ENCODE measurements around the gene ARHGDIA.
"Not testable (repeated sequence)": the region's sequence is repeated elsewhere in the genome, so short reads cannot be mapped to it uniquely, and the experiment has no call there.

Gene ARHGDIA

DNA sequence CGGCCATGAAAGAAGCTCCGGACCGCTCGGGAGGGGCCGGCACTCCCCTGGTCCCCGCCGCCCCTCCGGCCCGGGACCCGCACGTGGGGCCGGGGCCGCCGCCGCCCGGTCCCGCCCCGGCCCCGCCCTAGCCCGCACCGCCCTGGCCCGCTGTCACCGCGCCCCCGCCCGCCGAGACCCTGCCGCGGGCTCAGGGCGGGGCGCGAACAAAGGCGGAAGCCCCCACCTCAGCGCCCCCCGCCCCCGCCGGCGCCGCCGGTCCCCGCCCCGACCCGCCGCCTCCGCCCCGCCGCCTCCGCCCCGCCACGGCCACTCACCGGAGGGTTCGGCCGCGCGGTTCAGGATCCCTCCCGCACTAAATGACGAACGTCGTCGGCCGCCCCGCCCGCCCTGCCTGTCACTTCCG lies at the start of gene ARHGDIA:
Gene ARHGDIA (minus strand): TSS at position 357 of the 406 bp plus-strand sequence. CDS start 1,407 bp downstream, outside the sequence.
- TF ChIP-seq, protein P1, sequence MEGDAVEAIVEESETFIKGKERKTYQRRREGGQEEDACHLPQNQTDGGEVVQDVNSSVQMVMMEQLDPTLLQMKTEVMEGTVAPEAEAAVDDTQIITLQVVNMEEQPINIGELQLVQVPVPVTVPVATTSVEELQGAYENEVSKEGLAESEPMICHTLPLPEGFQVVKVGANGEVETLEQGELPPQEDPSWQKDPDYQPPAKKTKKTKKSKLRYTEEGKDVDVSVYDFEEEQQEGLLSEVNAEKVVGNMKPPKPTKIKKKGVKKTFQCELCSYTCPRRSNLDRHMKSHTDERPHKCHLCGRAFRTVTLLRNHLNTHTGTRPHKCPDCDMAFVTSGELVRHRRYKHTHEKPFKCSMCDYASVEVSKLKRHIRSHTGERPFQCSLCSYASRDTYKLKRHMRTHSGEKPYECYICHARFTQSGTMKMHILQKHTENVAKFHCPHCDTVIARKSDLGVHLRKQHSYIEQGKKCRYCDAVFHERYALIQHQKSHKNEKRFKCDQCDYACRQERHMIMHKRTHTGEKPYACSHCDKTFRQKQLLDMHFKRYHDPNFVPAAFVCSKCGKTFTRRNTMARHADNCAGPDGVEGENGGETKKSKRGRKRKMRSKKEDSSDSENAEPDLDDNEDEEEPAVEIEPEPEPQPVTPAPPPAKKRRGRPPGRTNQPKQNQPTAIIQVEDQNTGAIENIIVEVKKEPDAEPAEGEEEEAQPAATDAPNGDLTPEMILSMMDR (IDR thresholded peaks at IDR 0.05; ENCODE audit: low read depth, low read length, missing control alignments): no peak
- peak within 1 kb of the TSS; percentile 84 for H3K4me3 ChIP-seq (ENCODE audit: low read depth, low read length)
- in situ Hi-C loops (cut with HindIII; ENCODE audit: low sequenced_read_pairs): no loop called here
- DNase-seq (ENCODE audit: low read depth): no peak

DNA sequence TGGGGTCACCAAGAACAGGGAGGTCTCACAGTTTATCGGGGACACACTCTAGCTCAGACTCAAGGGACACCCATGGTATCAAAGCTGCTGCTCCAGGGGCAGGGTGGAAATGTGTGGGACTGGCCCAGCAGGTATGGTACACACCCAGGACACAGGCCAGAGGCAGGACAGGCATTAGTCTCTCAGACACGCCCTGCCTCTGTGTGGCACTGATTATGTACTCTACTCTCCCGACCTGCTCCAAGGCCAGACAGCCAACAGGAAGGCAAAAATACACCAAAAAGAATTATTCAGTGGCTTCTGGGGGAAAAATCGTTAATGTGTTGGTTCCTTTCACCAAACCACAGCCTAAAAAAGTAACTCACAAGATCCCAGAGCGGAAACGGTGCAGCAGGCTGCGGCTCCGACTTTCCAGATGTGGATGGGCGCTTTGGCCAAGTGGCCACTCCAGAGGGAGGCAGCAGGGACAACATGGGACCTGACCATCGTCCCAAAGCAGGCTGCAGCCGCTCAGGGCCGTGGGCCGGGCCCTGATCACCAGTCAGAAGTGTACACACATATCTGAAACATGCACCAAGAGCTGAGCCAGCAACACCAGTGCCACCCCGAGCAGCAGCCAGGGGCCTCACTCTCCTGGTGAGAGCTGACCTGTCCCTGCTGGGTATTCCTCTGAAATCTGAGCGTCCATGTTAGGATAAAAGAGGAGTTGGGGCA lies 47.9 kb upstream of the ARHGDIA start:
- TF ChIP-seq, protein P1 (IDR thresholded peaks at IDR 0.05; ENCODE audit: low read depth, low read length, missing control alignments): no peak
- H3K4me3 ChIP-seq (ENCODE audit: low read depth, low read length): no peak overlapping the region
- in situ Hi-C loops (cut with HindIII; ENCODE audit: low sequenced_read_pairs): no loop called here
- DNase-seq (ENCODE audit: low read depth): no peak

DNA sequence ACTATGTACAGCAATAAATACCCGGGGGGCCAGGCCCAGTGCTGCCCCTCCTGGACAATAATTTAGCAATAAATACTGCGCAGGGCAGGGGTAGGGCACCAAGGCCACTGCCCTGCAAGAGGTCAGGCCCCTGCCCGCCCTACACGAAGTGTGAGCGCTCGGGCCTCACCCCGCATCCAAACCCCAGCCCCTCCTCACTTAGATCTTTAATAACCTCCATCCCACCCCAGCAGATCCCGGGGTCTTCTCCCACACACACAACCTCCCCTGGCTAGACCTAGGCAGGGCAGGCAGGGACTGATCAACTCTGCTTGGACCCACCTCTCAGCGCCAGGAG lies 47.2 kb upstream of the ARHGDIA start:
- H3K4me3 ChIP-seq (ENCODE audit: low read depth, low read length): peak overlapping the region; percentile 60
- in situ Hi-C loops (cut with HindIII; ENCODE audit: low sequenced_read_pairs); DNase-seq (ENCODE audit: low read depth): not testable (repeated sequence)
- TF ChIP-seq, protein P1 (IDR thresholded peaks at IDR 0.05; ENCODE audit: low read depth, low read length, missing control alignments): peak; percentile 5

DNA sequence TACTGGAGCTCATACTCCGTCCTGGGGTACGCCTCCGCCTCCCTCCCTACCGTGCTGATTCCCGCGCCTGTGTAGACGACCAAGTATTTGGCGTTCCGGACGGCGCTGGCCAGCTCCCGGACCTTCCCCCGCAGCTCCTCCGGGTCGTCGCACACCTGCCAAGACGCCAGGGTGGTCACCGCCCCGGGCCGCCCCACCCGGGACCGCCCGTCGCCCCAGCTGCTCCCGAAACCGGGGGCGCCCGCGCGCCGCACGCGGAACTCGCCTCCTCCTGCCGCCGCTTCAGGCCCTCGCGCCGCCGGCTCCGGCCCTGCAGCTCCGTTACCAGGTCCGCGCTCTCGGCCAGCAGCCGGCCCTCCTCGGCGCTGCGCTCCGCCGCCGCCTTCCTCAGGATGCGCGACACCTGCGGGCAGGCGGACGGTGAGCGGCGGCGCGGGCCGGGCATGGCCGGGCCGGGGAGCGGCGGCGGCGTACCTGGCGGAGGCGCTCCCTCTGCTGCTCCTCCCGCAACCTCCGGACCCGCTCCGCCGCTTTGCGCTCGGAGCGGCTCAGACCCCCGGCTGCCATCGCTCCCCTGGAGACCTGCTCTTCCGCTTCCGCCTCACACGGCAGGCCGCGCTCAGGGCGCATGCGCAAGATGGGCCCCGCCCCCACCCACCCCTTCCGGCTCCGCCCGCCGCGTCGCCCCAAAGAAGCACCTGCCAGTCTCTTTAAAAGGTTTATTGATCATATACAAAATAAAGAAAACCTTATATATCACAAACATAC lies 46.6 kb upstream of the ARHGDIA start, which contains the start of gene SIRT7:
Gene SIRT7 (minus strand): TSS at position 612 of the 768 bp plus-strand sequence. CDS start 45 bp downstream, at position 567.
- H3K4me3 ChIP-seq (ENCODE audit: low read depth, low read length): peak within 1 kb of the TSS; percentile 60
- TF ChIP-seq, protein P1 (IDR thresholded peaks at IDR 0.05; ENCODE audit: low read depth, low read length, missing control alignments): no peak
- in situ Hi-C loops (cut with HindIII; ENCODE audit: low sequenced_read_pairs): no loop called here
- no peak for DNase-seq (ENCODE audit: low read depth)

DNA sequence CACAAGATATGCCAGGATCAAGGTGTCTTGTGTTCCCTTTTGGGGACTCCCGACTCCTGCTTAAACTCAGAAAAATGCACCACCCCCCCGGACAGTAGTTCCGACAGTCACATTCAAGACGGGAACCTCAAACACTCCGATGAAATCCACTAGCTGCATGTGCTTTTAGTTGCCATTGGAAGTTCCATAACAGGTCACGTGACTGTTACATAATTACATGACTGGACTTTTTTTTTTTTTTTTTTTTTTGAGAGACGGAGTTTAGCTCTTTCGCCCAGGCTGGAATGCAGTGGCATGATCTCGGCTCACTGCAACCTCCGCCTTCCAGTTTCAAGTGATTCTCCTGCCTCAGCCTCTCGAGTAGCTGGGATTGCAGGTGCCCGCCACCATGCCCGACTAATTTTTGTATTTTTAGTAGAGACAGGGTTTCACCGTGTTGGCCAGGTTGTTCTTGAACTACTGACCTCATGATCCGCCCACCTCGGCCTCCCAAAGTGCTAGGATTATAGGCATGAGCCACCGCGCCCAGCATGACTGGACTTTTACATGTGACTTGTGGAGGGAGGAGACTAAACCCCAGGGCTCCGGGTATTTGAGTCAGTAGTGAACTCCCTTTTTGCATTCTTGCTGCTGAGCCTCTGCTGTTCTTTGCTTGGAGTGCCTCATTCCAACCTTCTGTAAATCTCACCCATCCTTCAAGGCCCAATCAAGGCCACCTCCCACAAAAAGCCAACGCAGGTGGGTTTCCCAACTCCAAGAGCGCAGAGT lies 45.3 kb upstream of the ARHGDIA start:
- no peak for DNase-seq (ENCODE audit: low read depth)
- peak overlapping the region; percentile 60 for H3K4me3 ChIP-seq (ENCODE audit: low read depth, low read length)

More for the DNA sequence above, 45.3 kb upstream of the ARHGDIA start:
- TF ChIP-seq, protein P1 (IDR thresholded peaks at IDR 0.05; ENCODE audit: low read depth, low read length, missing control alignments): no peak
- in situ Hi-C loops (cut with HindIII; ENCODE audit: low sequenced_read_pairs): no loop called here
